ENCODE results near the gene JUNB. TPM values are rescaled to one million over a fixed set of nuclear protein-coding genes. Genes with fewer than 3 reads are reported as not detected.

Gene JUNB
- total and polyA plus RNA-seq, 2 of the 8 experiments (the other 6 are each of a cell fraction or from before 2014, with no cell fraction given), result 7.4 to 10.0 TPM

DNA sequence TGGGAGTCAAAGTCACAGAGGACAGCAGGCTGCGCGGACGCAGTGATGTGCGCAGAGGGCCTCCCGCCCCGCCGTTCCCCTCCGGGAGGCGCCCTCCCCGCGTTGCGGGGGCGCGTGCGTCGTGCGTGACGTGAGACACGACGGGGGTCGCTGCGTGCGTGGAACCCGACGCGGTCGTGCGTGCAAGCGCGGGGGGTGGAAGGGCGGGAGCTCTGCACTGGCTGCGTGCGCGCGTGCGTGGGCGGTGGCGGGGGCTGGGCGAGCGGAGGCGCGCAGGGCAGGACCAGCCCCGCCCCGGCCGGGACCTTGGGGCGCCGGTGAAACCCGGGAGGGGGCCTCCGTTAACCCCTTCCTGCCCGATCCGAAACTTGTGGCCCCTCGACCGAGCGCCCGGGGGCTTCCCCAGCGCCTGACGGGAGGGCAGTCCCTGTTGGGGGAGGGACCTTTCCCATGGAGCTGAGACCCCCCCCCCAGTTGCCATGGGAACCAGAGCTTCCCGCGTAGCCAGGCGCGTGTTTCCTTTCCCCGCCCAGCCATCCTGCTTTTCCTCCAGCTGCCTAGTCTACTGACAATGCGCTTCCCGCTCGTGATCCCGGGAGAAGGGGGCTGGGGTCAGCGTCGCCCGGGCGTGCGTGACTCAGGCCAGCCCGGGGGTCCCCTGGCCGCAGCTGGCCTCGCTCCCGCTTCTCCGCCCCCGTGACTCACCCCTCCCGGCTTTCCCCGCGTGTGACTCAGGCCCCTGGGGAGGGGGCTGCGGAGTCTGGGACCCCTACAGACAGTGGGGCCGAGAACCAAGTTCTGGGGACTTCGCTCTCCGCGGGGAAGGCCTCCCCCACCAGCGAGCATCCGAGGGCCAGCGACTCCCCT, 8.6 kb upstream of the JUNB start:
- FAIRE-seq (no peak), DNase-seq (ENCODE audit: low read depth in 1 of 2, low spot score in 2 of 2) (peak in 1 of 2 experiments; percentile 75)
- H3K56ac ChIP-seq (replicated peaks; ENCODE audit: insufficient read length, low read depth, low read length), result peak overlapping the region; percentile 90
- peaks cover 0 to 1% of the 10 kb centered on the region in 2 experiments for H4K20me1 ChIP-seq (replicated peaks in 1 of 2; ENCODE audit: control insufficient read depth in 1 of 2, insufficient read depth in 2 of 2, low read length in 2 of 2)
- peak overlapping the region; percentile 89 for H4K91ac ChIP-seq (replicated peaks; ENCODE audit: insufficient read length, low read length)
- peak overlapping the region; percentile 56 for H2BK12ac ChIP-seq (ENCODE audit: low read depth, low read length)
- H3K4me3 ChIP-seq (ENCODE audit: extremely low read depth in 1 of 4, insufficient read depth in 2 of 4, low read depth in 3 of 4, low read length in 4 of 4), result peak overlapping the region; percentile 38 to 77 (median 54)
- H3K36me3 ChIP-seq (ENCODE audit: control insufficient read depth in 2 of 4, insufficient read depth in 4 of 4, low read length in 3 of 4), result no peaks in the 10 kb centered on the region
- H4K5ac ChIP-seq (ENCODE audit: insufficient read length, low read depth, low read length), result peak overlapping the region; percentile 86
- no peaks in the 10 kb centered on the region; the same call in 1 of the 2 replicates for H3K79me1 ChIP-seq (ENCODE audit: low read depth, low read length)
- no peak overlapping the region for H3K23ac ChIP-seq (ENCODE audit: insufficient read length)
- peak overlapping the region; percentile 71; the same call in 1 of the 2 replicates for H2BK5ac ChIP-seq (ENCODE audit: low read depth, low read length)
- POLR2A ChIA-PET (ENCODE audit: partially characterized antibody), result interaction anchor here (0.7 to 16.6 kb wide), 6 partner anchors 15 to 101 kb away, joined by 3 to 317 read pairs (median 4); partner anchors contain the start of genes DHPS, JUNB, PRDX2 and THSD8
- peaks cover 27% of the 10 kb centered on the region; the same call in 1 of the 2 replicates for H3K23me2 ChIP-seq (ENCODE audit: low read depth, low read length)
- no peaks in the 10 kb centered on the region for H3K79me2 ChIP-seq (ENCODE audit: control insufficient read depth in 1 of 2, insufficient read depth in 2 of 2, low read length in 2 of 2)
- WGBS, 2 experiments (ENCODE audit: extremely low coverage in 1 of 2, insufficient coverage in 1 of 2, insufficient read length in 1 of 2, insufficient replicate concordance in 2 of 2, low coverage in 1 of 2, low lambda C conversion rate in 2 of 2, missing lambda C conversion rate in 1 of 2), result 9% methylated on average over 14 of the region's 88 CpGs; no CpG with 5 or more reads in 1 of the 2 experiments
- H2BK15ac ChIP-seq (ENCODE audit: low read length), result peak overlapping the region; percentile 95
- H2AFZ ChIP-seq (ENCODE audit: low read length), result no peak overlapping the region
- no peaks in the 10 kb centered on the region for H3K9me3 ChIP-seq (ENCODE audit: insufficient read depth in 2 of 2, low read depth in 1 of 2, low read length in 1 of 2)
- H4K8ac ChIP-seq (ENCODE audit: extremely low read depth, insufficient read depth, low read length), result peak overlapping the region; percentile 76
- peak overlapping the region; percentile 44; the same call in 1 of the 2 replicates for H3K27ac ChIP-seq (ENCODE audit: low read depth, low read length)
- no peak overlapping the region for H3K14ac ChIP-seq (ENCODE audit: insufficient read length)
- peak overlapping the region; percentile 51 to 98 for H3K4me2 ChIP-seq (ENCODE audit: insufficient read depth in 1 of 2, low read depth in 2 of 2, low read length in 2 of 2)
- H2AK5ac ChIP-seq (ENCODE audit: low read depth, low read length), result peak overlapping the region; percentile 76; the same call in 1 of the 2 replicates
- H2BK20ac ChIP-seq (ENCODE audit: low read length), result peak overlapping the region; percentile 53; the same call in 1 of the 2 replicates
- peak overlapping the region in 2 of 4 experiments; percentile 20 to 41; a peak in 3 of 7 replicates for H3K9ac ChIP-seq (replicated peaks in 1 of 4; ENCODE audit: extremely low read depth in 1 of 4, low read depth in 3 of 4, low read length in 3 of 4)
- no peaks in the 10 kb centered on the region for H3K27me3 ChIP-seq (replicated peaks in 1 of 4; ENCODE audit: control insufficient read depth in 3 of 4, extremely low read depth in 1 of 4, insufficient read depth in 3 of 4, low read length in 3 of 4)
- H3K18ac ChIP-seq (ENCODE audit: extremely low read depth, low read length), result peak overlapping the region; percentile 86
- peak overlapping the region; percentile 87 for H3K4ac ChIP-seq (replicated peaks; ENCODE audit: insufficient read length, low read depth, low read length)
- peaks cover 13 to 30% (median 19%) of the 10 kb centered on the region in 4 experiments for H3K4me1 ChIP-seq (replicated peaks in 1 of 4; ENCODE audit: control insufficient read depth in 3 of 4, insufficient read depth in 4 of 4, low read length in 3 of 4)
- peak overlapping the region; percentile 4 for H2BK120ac ChIP-seq (replicated peaks; ENCODE audit: low read depth, low read length)
- CTCF ChIA-PET (ENCODE audit: partially characterized antibody), result interaction anchor here (0.7 to 9.3 kb wide), 3 partner anchors 13 to 52 kb away, joined by 3 to 277 read pairs (median 4); partner anchors contain the start of gene JUNB
- TF ChIP-seq HDAC6 (IDR thresholded peaks at IDR 0.05; ENCODE audit: low read depth, low read length), result no peak
- peak; percentile 93 for TF ChIP-seq EGR1 (IDR thresholded peaks at IDR 0.05; ENCODE audit: borderline replicate concordance, low read depth, low read length)
- TF ChIP-seq SAP30 (IDR thresholded peaks at IDR 0.05; ENCODE audit: insufficient read depth, insufficient replicate concordance, low read length), result no peak
- no peak for TF ChIP-seq CHD1 (IDR thresholded peaks at IDR 0.05; ENCODE audit: low read depth, low read length)
- peak; percentile 65 to 93; a peak in 3 of 4 replicates for TF ChIP-seq HDAC2 (IDR thresholded peaks at IDR 0.05; ENCODE audit: borderline replicate concordance in 1 of 2, low read depth in 2 of 2, low read length in 2 of 2)
- TF ChIP-seq PHF8 (conservative IDR thresholded peaks at IDR 0.05; ENCODE audit: low read depth, low read length), result no peak
- no peak for TF ChIP-seq TAF7 (optimal IDR thresholded peaks at IDR 0.05; ENCODE audit: borderline replicate concordance, low read depth, low read length)
- no peak for TF ChIP-seq RBBP5 (IDR thresholded peaks at IDR 0.05; ENCODE audit: borderline replicate concordance, low read depth, low read length)
- no peak for TF ChIP-seq GTF2F1 (IDR thresholded peaks at IDR 0.05; ENCODE audit: borderline replicate concordance, low read depth, low read length)
- peak; percentile 51 for TF ChIP-seq KDM4A (IDR thresholded peaks at IDR 0.05; ENCODE audit: low read depth, low read length, severe bottlenecking)
